Activated CD4-positive, alpha-beta memory T cell treated with anti-CD3 and anti-CD28 coated beads, Interleukin-2, amount 10 ng/mL, durations not matched to agents 7 days and 5 days (primary cell): Measurements from ENCODE around the gene GFOD1. TPM values are rescaled to one million over a fixed set of nuclear protein-coding genes. Genes with fewer than 3 reads are reported as not detected.

Experiments
- CTCF ChIA-PET: fragments of 350-600 bp; sonication (Branson Sonifier 250); formaldehyde crosslinking; loops from one replicate; lab custom pipeline; 2021; ENCODE audit warnings: antibody characterized with exemption, inconsistent platforms; lab: Charles Lee
- POLR2A ChIA-PET: fragments of 350-600 bp; sonication (Branson Sonifier 250); formaldehyde crosslinking; loops from one replicate; lab custom pipeline; 2021; ENCODE audit warnings: antibody characterized with exemption; lab: Charles Lee
- DNase-seq: peaks from one replicate; pipeline ENCODE4 v3.0.0-alpha.2; 2020
- H3K27ac Mint-ChIP-seq: one replicate; pipeline ENCODE4 v1.8.0; 2021; ENCODE audit warnings: mild to moderate bottlenecking, mixed read lengths
- H3K27me3 Mint-ChIP-seq: one replicate; pipeline ENCODE4 v1.8.0; 2021; ENCODE audit warnings: mixed read lengths
- H3K36me3 Mint-ChIP-seq: one replicate; pipeline ENCODE4 v1.8.0; 2021; ENCODE audit warnings: low read depth, mixed read lengths
- H3K4me1 Mint-ChIP-seq: one replicate; pipeline ENCODE4 v1.8.0; 2021; ENCODE audit warnings: mixed read lengths
- H3K4me3 Mint-ChIP-seq: one replicate; pipeline ENCODE4 v1.8.0; 2021; ENCODE audit warnings: mild to moderate bottlenecking, mixed read lengths
- H3K9me3 Mint-ChIP-seq: one replicate; pipeline ENCODE4 v1.8.0; 2021; ENCODE audit warnings: mixed read lengths
- total RNA-seq, 2 experiments: library from RNA; stranded (reverse); gene quantifications; one replicate each; pipeline ENCODE4 v1.2.3, GENCODE V29; 2021

GFOD1 gene
- total RNA-seq, 2 experiments from 2014 or later: 3.0 TPM

- peaks cover 17% of the 10 kb centered on the region for H3K27me3 Mint-ChIP-seq
- no peak for DNase-seq
- no peaks in the 10 kb centered on the region for H3K4me1 Mint-ChIP-seq
- H3K9me3 Mint-ChIP-seq: no peaks in the 10 kb centered on the region
- H3K4me3 Mint-ChIP-seq: no peak overlapping the region
- POLR2A ChIA-PET: no interaction called here
- no peak overlapping the region for H3K27ac Mint-ChIP-seq
- no peaks in the 10 kb centered on the region for H3K36me3 Mint-ChIP-seq
- CTCF ChIA-PET: no interaction called here
Measured at GRCh38 chr6:13346245-13346644, 141.2 kb downstream of the GFOD1 start.

- Mint-ChIP-seq H3K4me3 (no peak overlapping the region), H3K36me3 (no peaks in the 10 kb centered on the region), H3K9me3 (no peaks in the 10 kb centered on the region), H3K27ac (no peak overlapping the region), H3K4me1 (peaks cover 7% of the 10 kb centered on the region), H3K27me3 (peaks cover 20% of the 10 kb centered on the region)
- CTCF ChIA-PET: interaction anchor here (0.7 kb wide), 1 partner anchor 33 kb away, joined by 3 read pairs; no protein-coding TSS in a partner anchor
- POLR2A ChIA-PET: interaction anchor here (0.7 kb wide), 1 partner anchor 14 kb away, joined by 3 read pairs; no protein-coding TSS in a partner anchor
- no peak for DNase-seq
Measured at GRCh38 chr6:13342414-13343019, 144.9 kb downstream of the GFOD1 start.

GRCh38 chr6:13339863-13340630 is 147.4 kb downstream of the GFOD1 start:
- no peak overlapping the region for H3K4me3 Mint-ChIP-seq
- peaks cover 12% of the 10 kb centered on the region for H3K4me1 Mint-ChIP-seq
- POLR2A ChIA-PET: interaction anchor here (0.6 to 1.2 kb wide), 2 partner anchors 12 to 70 kb away, joined by 3 read pairs; partner anchors contain the start of gene TBC1D7
- H3K9me3 Mint-ChIP-seq: no peaks in the 10 kb centered on the region
- H3K36me3 Mint-ChIP-seq: no peaks in the 10 kb centered on the region
- H3K27me3 Mint-ChIP-seq: peaks cover 8% of the 10 kb centered on the region
- CTCF ChIA-PET: interaction anchor here (1.4 to 3.8 kb wide), 3 partner anchors 13 to 235 kb away, joined by 3 to 37 read pairs (median 3); partner anchors contain the start of gene SIRT5
- no peak overlapping the region for H3K27ac Mint-ChIP-seq
- no peak for DNase-seq

GRCh38 chr6:13338038-13338437 is 149.4 kb downstream of the GFOD1 start:
- Mint-ChIP-seq H3K4me3 (no peak overlapping the region), H3K36me3 (no peaks in the 10 kb centered on the region), H3K4me1 (peaks cover 12% of the 10 kb centered on the region), H3K9me3 (no peaks in the 10 kb centered on the region), H3K27me3 (peaks cover 11% of the 10 kb centered on the region), H3K27ac (no peak overlapping the region)
- DNase-seq: no peak
- POLR2A ChIA-PET: interaction anchor here (1.1 to 1.7 kb wide), 3 partner anchors 10 to 237 kb away, joined by 4 to 7 read pairs (median 5); partner anchors contain the start of genes SIRT5 and TBC1D7
- CTCF ChIA-PET: interaction anchor here (0.7 to 3.8 kb wide), 19 partner anchors 8 to 1669 kb away, joined by 3 to 37 read pairs (median 3); partner anchors contain the start of genes NOL7, SIRT5 and TBC1D7

- Mint-ChIP-seq H3K9me3 (no peaks in the 10 kb centered on the region), H3K4me1 (peaks cover 12% of the 10 kb centered on the region), H3K27ac (no peak overlapping the region), H3K36me3 (no peaks in the 10 kb centered on the region), H3K4me3 (no peak overlapping the region), H3K27me3 (peaks cover 5% of the 10 kb centered on the region)
- CTCF ChIA-PET: interaction anchor here (1.2 to 3.8 kb wide), 3 partner anchors 205 to 730 kb away, joined by 3 to 37 read pairs (median 5); partner anchors contain the start of gene SIRT5
- POLR2A ChIA-PET: no interaction called here
- DNase-seq: peak; percentile 67
Measured at GRCh38 chr6:13336553-13336952, 150.8 kb downstream of the GFOD1 start.

- H3K9me3 Mint-ChIP-seq: no peaks in the 10 kb centered on the region
- H3K27ac Mint-ChIP-seq: no peak overlapping the region
- ChIA-PET POLR2A (interaction anchor here (0.5 to 1.3 kb wide), 3 partner anchors 20 to 241 kb away, joined by 3 read pairs; no protein-coding TSS in a partner anchor), CTCF (interaction anchor here (0.8 to 3.4 kb wide), 6 partner anchors 12 to 424 kb away, joined by 3 to 17 read pairs (median 3); partner anchors contain the start of gene SIRT5)
- H3K4me3 Mint-ChIP-seq: no peak overlapping the region
- peaks cover 3% of the 10 kb centered on the region for H3K27me3 Mint-ChIP-seq
- H3K4me1 Mint-ChIP-seq: peaks cover 5% of the 10 kb centered on the region
- no peak for DNase-seq
- no peaks in the 10 kb centered on the region for H3K36me3 Mint-ChIP-seq
Measured at GRCh38 chr6:13334953-13335352, 152.4 kb downstream of the GFOD1 start.

GRCh38 chr6:13332349-13332706 is 155.1 kb downstream of the GFOD1 start:
- no peak overlapping the region for H3K4me3 Mint-ChIP-seq
- H3K27me3 Mint-ChIP-seq: peaks cover 3% of the 10 kb centered on the region
- no peaks in the 10 kb centered on the region for H3K9me3 Mint-ChIP-seq
- ChIA-PET CTCF (interaction anchor here (1.2 to 6.1 kb wide), 6 partner anchors 25 to 420 kb away, joined by 3 to 35 read pairs (median 12); partner anchors contain the start of gene SIRT5), POLR2A (interaction anchor here (0.6 kb wide), 1 partner anchor 243 kb away, joined by 3 read pairs; the partner anchor contains the start of gene SIRT5)
- peaks cover 22% of the 10 kb centered on the region for H3K4me1 Mint-ChIP-seq
- no peaks in the 10 kb centered on the region for H3K36me3 Mint-ChIP-seq
- DNase-seq: no peak
- no peak overlapping the region for H3K27ac Mint-ChIP-seq

- peaks cover 3% of the 10 kb centered on the region for H3K27me3 Mint-ChIP-seq
- H3K4me3 Mint-ChIP-seq: no peak overlapping the region
- no peak for DNase-seq
- ChIA-PET POLR2A (interaction anchor here (0.6 to 0.9 kb wide), 2 partner anchors 243 to 744 kb away, joined by 3 read pairs; partner anchors contain the start of gene SIRT5), CTCF (interaction anchor here (0.6 to 6.1 kb wide), 13 partner anchors 17 to 742 kb away, joined by 3 to 35 read pairs (median 4); partner anchors contain the start of genes GFOD1, NOL7 and SIRT5)
- no peaks in the 10 kb centered on the region for H3K9me3 Mint-ChIP-seq
- peaks cover 26% of the 10 kb centered on the region for H3K4me1 Mint-ChIP-seq
- no peak overlapping the region for H3K27ac Mint-ChIP-seq
- H3K36me3 Mint-ChIP-seq: no peaks in the 10 kb centered on the region
Measured at GRCh38 chr6:13331516-13332348, 155.7 kb downstream of the GFOD1 start.

GRCh38 chr6:13328875-13329183 is 158.6 kb downstream of the GFOD1 start:
- peak overlapping the region; percentile 89 for H3K27ac Mint-ChIP-seq
- H3K36me3 Mint-ChIP-seq: peaks cover 15% of the 10 kb centered on the region
- H3K4me3 Mint-ChIP-seq: peak overlapping the region; percentile 93
- H3K27me3 Mint-ChIP-seq: no peaks in the 10 kb centered on the region
- CTCF ChIA-PET: interaction anchor here (0.7 to 6.1 kb wide), 14 partner anchors 9 to 1276 kb away, joined by 3 to 35 read pairs (median 5); partner anchors contain the start of genes NOL7 and SIRT5
- POLR2A ChIA-PET: interaction anchor here (0.6 to 3.1 kb wide), 35 partner anchors 9 to 420 kb away, joined by 3 to 44 read pairs (median 4); partner anchors contain the start of genes GFOD1, NOL7 and SIRT5
- no peaks in the 10 kb centered on the region for H3K9me3 Mint-ChIP-seq
- no peak for DNase-seq
- H3K4me1 Mint-ChIP-seq: peaks cover 29% of the 10 kb centered on the region

GRCh38 chr6:13328076-13328874 is 159.1 kb downstream of the GFOD1 start, which contains the start of gene TBC1D7:
Gene TBC1D7 (minus strand): TSS chr6:13328537. CDS start chr6:13326898, 1,639 bp downstream.
- Mint-ChIP-seq H3K27me3 (no peaks in the 10 kb centered on the region), H3K4me3 (peak within 1 kb of the TSS; percentile 93), H3K36me3 (peaks cover 19% of the 10 kb centered on the region), H3K27ac (peak within 1 kb of the TSS; percentile 89), H3K4me1 (peaks cover 29% of the 10 kb centered on the region), H3K9me3 (no peaks in the 10 kb centered on the region)
- peak; percentile 94 for DNase-seq
- ChIA-PET POLR2A (interaction anchor here (0.6 to 3.1 kb wide), 40 partner anchors 10 to 419 kb away, joined by 3 to 44 read pairs (median 4); partner anchors contain the start of genes GFOD1, NOL7 and SIRT5), CTCF (interaction anchor here (0.6 to 6.1 kb wide), 17 partner anchors 9 to 1277 kb away, joined by 3 to 35 read pairs (median 4); partner anchors contain the start of genes NOL7 and SIRT5)

- no peaks in the 10 kb centered on the region for H3K9me3 Mint-ChIP-seq
- POLR2A ChIA-PET: interaction anchor here (1.2 to 3.1 kb wide), 15 partner anchors 10 to 371 kb away, joined by 3 to 44 read pairs (median 10); partner anchors contain the start of genes GFOD1, NOL7 and SIRT5
- H3K4me3 Mint-ChIP-seq: peak overlapping the region; percentile 93
- H3K36me3 Mint-ChIP-seq: peaks cover 21% of the 10 kb centered on the region
- peaks cover 29% of the 10 kb centered on the region for H3K4me1 Mint-ChIP-seq
- H3K27me3 Mint-ChIP-seq: no peaks in the 10 kb centered on the region
- DNase-seq: no peak
- CTCF ChIA-PET: interaction anchor here (0.7 to 6.1 kb wide), 13 partner anchors 10 to 416 kb away, joined by 3 to 35 read pairs (median 4); partner anchors contain the start of genes NOL7 and SIRT5
- peak overlapping the region; percentile 89 for H3K27ac Mint-ChIP-seq
Measured at GRCh38 chr6:13327691-13328075, 159.7 kb downstream of the GFOD1 start.
